ENCODE data around the gene KCNQ1.

GRCh38 chr11:2800655-2801531, 356.1 kb downstream of the KCNQ1 start:
- TF ChIP-seq CTCF (IDR thresholded peaks at IDR 0.05) (no peak), POLR2AphosphoS5 (IDR thresholded peaks at IDR 0.05) (no peak)
